Gastroesophageal sphincter (tissue), 3 donors: Measurements from ENCODE around the gene CST4.

Experiments
- CTCF ChIP-seq, 4 experiments: fragments of 200-600 bp in 2 of 4; fragments of 450-650 bp in 2 of 4; sonication (generic) in 1 of 4; IDR thresholded peaks; one replicate each; pipeline ENCODE4 v1.5.1; 2017 to 2019; ENCODE audit warnings: antibody characterized with exemption in 4 of 4, mild to moderate bottlenecking in 2 of 4, moderate library complexity in 2 of 4
- EP300 ChIP-seq: sonication (generic); formaldehyde crosslinking; IDR thresholded peaks from one replicate; pipeline ENCODE4 v1.6.1; 2017; ENCODE audit warnings: antibody characterized with exemption, mild to moderate bottlenecking
- POLR2A ChIP-seq, 2 donors: fragments of 450-650 bp; IDR thresholded peaks; one replicate each; pipeline ENCODE4 v1.6.1; 2017; ENCODE audit warnings: antibody characterized with exemption in 2 of 2, mild to moderate bottlenecking in 2 of 2, moderate library complexity in 1 of 2
- POLR2AphosphoS5 ChIP-seq: sonication (generic); formaldehyde crosslinking; IDR thresholded peaks from one replicate; pipeline ENCODE4 v1.6.1; 2017; ENCODE audit warnings: antibody characterized with exemption

- no peak for TF ChIP-seq CTCF (IDR thresholded peaks at IDR 0.05)
- no peak for TF ChIP-seq EP300
- TF ChIP-seq POLR2AphosphoS5, result no peak
- TF ChIP-seq POLR2A (IDR thresholded peaks at IDR 0.05), result no peak
These were observed 852 bp downstream of the CST4 start for GRCh38 chr20:23687986-23688385.
